ENCODE results near the gene CX3CR1.

The CX3CR1 gene

GRCh38 chr3:39268549-39268900 lies 11.3 kb downstream of the CX3CR1 start:
- H4K20me1 ChIP-seq (ENCODE audit: insufficient read depth, low read length): no peaks in the 10 kb centered on the region
- TF ChIP-seq EZH2phosphoT487 (IDR thresholded peaks at IDR 0.05; ENCODE audit: low read length) (no peak), CTCF (IDR thresholded peaks at IDR 0.05; ENCODE audit: low read length) (no peak), EZH2 (optimal IDR thresholded peaks at IDR 0.05; ENCODE audit: low read depth, low read length) (no peak)
- H3K9ac ChIP-seq (ENCODE audit: low read length): no peak overlapping the region
- no peaks in the 10 kb centered on the region for H3K27me3 ChIP-seq (replicated peaks; ENCODE audit: insufficient read depth, low read length)
- no peaks in the 10 kb centered on the region for H3F3A ChIP-seq (ENCODE audit: insufficient read depth, low read length)
- DNase-seq: no peak
- no peak overlapping the region for H3K27ac ChIP-seq (ENCODE audit: low read length)
- H2AFZ ChIP-seq (ENCODE audit: low read length): no peak overlapping the region
- no peak overlapping the region for H3K4me3 ChIP-seq (ENCODE audit: low read length)
- no peaks in the 10 kb centered on the region for H3K9me3 ChIP-seq (replicated peaks; ENCODE audit: insufficient read depth, low read length)
- H3K9me2 ChIP-seq (replicated peaks; ENCODE audit: insufficient read depth, low read length): no peaks in the 10 kb centered on the region
- no peaks in the 10 kb centered on the region for H3K36me3 ChIP-seq (replicated peaks; ENCODE audit: insufficient read depth, low read length)
- no peaks in the 10 kb centered on the region for H3K79me2 ChIP-seq (ENCODE audit: low read length)
- no peak overlapping the region for H3K4me2 ChIP-seq (ENCODE audit: low read depth, low read length)
- H3K4me1 ChIP-seq (ENCODE audit: low read length): peaks cover 19% of the 10 kb centered on the region

- no peak overlapping the region for H3K9ac ChIP-seq (ENCODE audit: low read length)
- DNase-seq: no peak
- H3K79me2 ChIP-seq (ENCODE audit: low read length): no peaks in the 10 kb centered on the region
- H3K27ac ChIP-seq (ENCODE audit: low read length): no peak overlapping the region
- no peaks in the 10 kb centered on the region for H3K36me3 ChIP-seq (replicated peaks; ENCODE audit: insufficient read depth, low read length)
- H2AFZ ChIP-seq (ENCODE audit: low read length): no peak overlapping the region
- H3K4me2 ChIP-seq (ENCODE audit: low read depth, low read length): no peak overlapping the region
- no peaks in the 10 kb centered on the region for H3K27me3 ChIP-seq (replicated peaks; ENCODE audit: insufficient read depth, low read length)
- H4K20me1 ChIP-seq (ENCODE audit: insufficient read depth, low read length): no peaks in the 10 kb centered on the region
- H3K4me3 ChIP-seq (ENCODE audit: low read length): no peak overlapping the region
- no peak for TF ChIP-seq EZH2 (optimal IDR thresholded peaks at IDR 0.05; ENCODE audit: low read depth, low read length)
- TF ChIP-seq CTCF (IDR thresholded peaks at IDR 0.05; ENCODE audit: low read length): no peak
- TF ChIP-seq EZH2phosphoT487 (IDR thresholded peaks at IDR 0.05; ENCODE audit: low read length): no peak
- H3K9me2 ChIP-seq (replicated peaks; ENCODE audit: insufficient read depth, low read length): no peaks in the 10 kb centered on the region
- H3F3A ChIP-seq (ENCODE audit: insufficient read depth, low read length): no peaks in the 10 kb centered on the region
- H3K9me3 ChIP-seq (replicated peaks; ENCODE audit: insufficient read depth, low read length): no peaks in the 10 kb centered on the region
- peaks cover 23% of the 10 kb centered on the region for H3K4me1 ChIP-seq (ENCODE audit: low read length)
Measured at GRCh38 chr3:39267631-39268548, 11.9 kb downstream of the CX3CR1 start.

GRCh38 chr3:39264053-39264452 lies 15.8 kb downstream of the CX3CR1 start:
- H2AFZ ChIP-seq (ENCODE audit: low read length): no peak overlapping the region
- no peaks in the 10 kb centered on the region for H4K20me1 ChIP-seq (ENCODE audit: insufficient read depth, low read length)
- TF ChIP-seq CTCF (IDR thresholded peaks at IDR 0.05; ENCODE audit: low read length) (no peak), EZH2phosphoT487 (IDR thresholded peaks at IDR 0.05; ENCODE audit: low read length) (no peak), EZH2 (optimal IDR thresholded peaks at IDR 0.05; ENCODE audit: low read depth, low read length) (no peak)
- no peak overlapping the region for H3K4me3 ChIP-seq (ENCODE audit: low read length)
- peak overlapping the region; percentile 27; the same call in 1 of the 2 replicates for H3K27ac ChIP-seq (ENCODE audit: low read length)
- no peaks in the 10 kb centered on the region for H3K79me2 ChIP-seq (ENCODE audit: low read length)
- H3K27me3 ChIP-seq (replicated peaks; ENCODE audit: insufficient read depth, low read length): no peaks in the 10 kb centered on the region
- no peaks in the 10 kb centered on the region for H3K9me2 ChIP-seq (replicated peaks; ENCODE audit: insufficient read depth, low read length)
- no peaks in the 10 kb centered on the region for H3K36me3 ChIP-seq (replicated peaks; ENCODE audit: insufficient read depth, low read length)
- peak overlapping the region; percentile 16; the same call in 1 of the 2 replicates for H3K4me2 ChIP-seq (ENCODE audit: low read depth, low read length)
- peak; percentile 60 for DNase-seq
- H3K9me3 ChIP-seq (replicated peaks; ENCODE audit: insufficient read depth, low read length): no peaks in the 10 kb centered on the region
- no peak overlapping the region for H3K9ac ChIP-seq (ENCODE audit: low read length)
- peaks cover 44% of the 10 kb centered on the region for H3K4me1 ChIP-seq (ENCODE audit: low read length)
- peaks cover 15% of the 10 kb centered on the region for H3F3A ChIP-seq (ENCODE audit: insufficient read depth, low read length)
